ENCODE results near the gene TMEM214. TPM values are rescaled to one million over a fixed set of nuclear protein-coding genes. Genes with fewer than 3 reads are reported as not detected.

Gene TMEM214
- total RNA-seq, 1 experiment from 2014 or later, result 55.3 TPM

GRCh38 chr2:27019459-27019858, 13.3 kb upstream of the TMEM214 start:
- Histone ChIP-seq H4K5ac (ENCODE audit: insufficient read length, low read depth, low read length) (no peak overlapping the region), H3K4me2 (ENCODE audit: insufficient read depth, insufficient read length, low read length) (no peak overlapping the region), H2AFZ (ENCODE audit: low read length) (no peak overlapping the region), H3K27me3 (ENCODE audit: insufficient read depth, low read length) (no peaks in the 10 kb centered on the region; the same call in 1 of the 2 replicates), H3K9me3 (ENCODE audit: control insufficient read depth, low read depth, low read length) (no peaks in the 10 kb centered on the region), H4K20me1 (ENCODE audit: control insufficient read depth, insufficient read depth, insufficient read length) (no peaks in the 10 kb centered on the region), H2BK15ac (ENCODE audit: low read depth, low read length) (no peak overlapping the region), H3K18ac (ENCODE audit: insufficient read length, low read depth, low read length) (no peak overlapping the region), H3K4ac (ENCODE audit: low read depth, low read length) (no peak overlapping the region), H2BK120ac (ENCODE audit: low read depth, low read length, poor library complexity, severe bottlenecking) (no peak overlapping the region), H3T11ph (ENCODE audit: low read length) (no peak overlapping the region), H3K79me1 (ENCODE audit: insufficient read depth, low read depth, low read length, poor library complexity, severe bottlenecking) (no peaks in the 10 kb centered on the region), H3K23me2 (ENCODE audit: insufficient read length, low read depth, low read length, poor library complexity, severe bottlenecking) (no peaks in the 10 kb centered on the region), H4K8ac (replicated peaks; ENCODE audit: insufficient read length, low read depth, low read length) (no peak overlapping the region), H3K56ac (ENCODE audit: insufficient read length, low read depth, low read length) (no peak overlapping the region), H2BK12ac (ENCODE audit: insufficient read length, low read depth, low read length) (no peak overlapping the region), H3K23ac (ENCODE audit: insufficient read length, low read depth, low read length) (no peak overlapping the region), H2BK20ac (ENCODE audit: low read depth, low read length, poor library complexity, severe bottlenecking) (no peak overlapping the region), H2AK5ac (ENCODE audit: insufficient read length, low read length) (no peak overlapping the region), H3K9ac (ENCODE audit: extremely low read depth, insufficient read length, low read length) (no peak overlapping the region), H4K91ac (ENCODE audit: insufficient read length, low read depth, low read length) (no peak overlapping the region), H3K27ac (ENCODE audit: insufficient read length, low read depth, low read length) (no peak overlapping the region), H3K4me1 (ENCODE audit: insufficient read depth, low read length) (peaks cover 4% of the 10 kb centered on the region; the same call in 1 of the 2 replicates), H3K14ac (ENCODE audit: insufficient read depth, low read length) (no peak overlapping the region), H3K79me2 (ENCODE audit: insufficient read depth, low read length) (no peaks in the 10 kb centered on the region), H2BK5ac (ENCODE audit: insufficient read length, low read length) (no peak overlapping the region)
- peaks cover 4% of the 10 kb centered on the region for H3K27me3 Mint-ChIP-seq (ENCODE audit: low read depth)
- DNase-seq, result no peak
- peaks cover 0 to 14% (median 11%) of the 10 kb centered on the region in 3 experiments; a peak in 6 of 7 replicates for H3K36me3 Mint-ChIP-seq (ENCODE audit: insufficient read depth in 1 of 3, low read depth in 3 of 3)
- no peak overlapping the region; a peak in 1 of 7 replicates for H3K27ac Mint-ChIP-seq
- no peak for TF ChIP-seq CTCF (conservative IDR thresholded peaks at IDR 0.05)
- H3K4me1 Mint-ChIP-seq, result peaks cover 12 to 20% of the 10 kb centered on the region in 2 experiments
- no peaks in the 10 kb centered on the region; a peak in 1 of 5 replicates for H3K9me3 Mint-ChIP-seq
- H3K4me3 Mint-ChIP-seq, result no peak overlapping the region
- no CpG with 5 or more reads among the region's 9 CpGs for WGBS (ENCODE audit: extremely low coverage, insufficient read length, low lambda C conversion rate)
